Activated T-cell treated with anti-CD3 and anti-CD28 coated beads for 1 hour (primary cell): ENCODE measurements around the gene CHCHD6.

Experiments
- DNase-seq: peaks from one replicate; pipeline ENCODE4 v3.0.0-alpha.2; 2020; ENCODE audit warnings: low read depth

Gene CHCHD6

GRCh38 chr3:126703512-126704493, at the start of gene CHCHD6:
TSS of gene CHCHD6 (plus strand) at chr3:126704240. CDS start at chr3:126704313, 73 bp downstream.
- DNase-seq = peak; percentile 98

GRCh38 chr3:126654571-126655383, 49.3 kb upstream of the CHCHD6 start, which contains the start of gene TXNRD3:
TSS of gene TXNRD3 (minus strand) at chr3:126655124.
- DNase-seq = peak; percentile 76

- no peak for DNase-seq
Measured at GRCh38 chr3:126655887-126656286, 48.2 kb upstream of the CHCHD6 start.

- DNase-seq = no peak
Measured at GRCh38 chr3:126656371-126657134, 47.5 kb upstream of the CHCHD6 start.

- no peak for DNase-seq
Measured at GRCh38 chr3:126657901-126658300, 46.1 kb upstream of the CHCHD6 start.

- no peak for DNase-seq
Measured at GRCh38 chr3:126658584-126658983, 45.5 kb upstream of the CHCHD6 start.

- no peak for DNase-seq
Measured at GRCh38 chr3:126659915-126660886, 43.8 kb upstream of the CHCHD6 start.

GRCh38 chr3:126661532-126662364, 42.3 kb upstream of the CHCHD6 start:
- no peak for DNase-seq

- no peak for DNase-seq
Measured at GRCh38 chr3:126663257-126663656, 40.8 kb upstream of the CHCHD6 start.

- DNase-seq = no peak
Measured at GRCh38 chr3:126663750-126664149, 40.3 kb upstream of the CHCHD6 start.

- no peak for DNase-seq
Measured at GRCh38 chr3:126664591-126665214, 39.3 kb upstream of the CHCHD6 start.

GRCh38 chr3:126665221-126665936, 38.7 kb upstream of the CHCHD6 start:
- no peak for DNase-seq

GRCh38 chr3:126665959-126666657, 37.9 kb upstream of the CHCHD6 start:
- no peak for DNase-seq

GRCh38 chr3:126666658-126667528, 37.1 kb upstream of the CHCHD6 start:
- DNase-seq = no peak

GRCh38 chr3:126667631-126668449, 36.2 kb upstream of the CHCHD6 start:
- no peak for DNase-seq
